T47D (cell line): ENCODE data around the gene CACNA1B.
A peak's percentile ranks its signal among the peaks of the same experiment; 100 is the strongest.

Source experiments
- DNase-seq, 2 experiments: peaks; one replicate each; pipeline versions ENCODE4 v3.0.0 to v3.0.0-alpha.2; 2011 to 2012; ENCODE audit warnings: low read depth in 1 of 2, low spot score in 1 of 2
- JUND ChIP-seq: IDR thresholded peaks from 2 replicates; pipeline ENCODE4 v1.6.1; 2012; ENCODE audit warnings: low read depth
- in situ Hi-C: cut with HindIII; loops from 2 replicates; pipeline ENCODE4 v1.10.0; 2016; ENCODE audit warnings: low sequenced_read_pairs, low pct_unique_long_range_greater_than_20kb

Gene CACNA1B

DNA sequence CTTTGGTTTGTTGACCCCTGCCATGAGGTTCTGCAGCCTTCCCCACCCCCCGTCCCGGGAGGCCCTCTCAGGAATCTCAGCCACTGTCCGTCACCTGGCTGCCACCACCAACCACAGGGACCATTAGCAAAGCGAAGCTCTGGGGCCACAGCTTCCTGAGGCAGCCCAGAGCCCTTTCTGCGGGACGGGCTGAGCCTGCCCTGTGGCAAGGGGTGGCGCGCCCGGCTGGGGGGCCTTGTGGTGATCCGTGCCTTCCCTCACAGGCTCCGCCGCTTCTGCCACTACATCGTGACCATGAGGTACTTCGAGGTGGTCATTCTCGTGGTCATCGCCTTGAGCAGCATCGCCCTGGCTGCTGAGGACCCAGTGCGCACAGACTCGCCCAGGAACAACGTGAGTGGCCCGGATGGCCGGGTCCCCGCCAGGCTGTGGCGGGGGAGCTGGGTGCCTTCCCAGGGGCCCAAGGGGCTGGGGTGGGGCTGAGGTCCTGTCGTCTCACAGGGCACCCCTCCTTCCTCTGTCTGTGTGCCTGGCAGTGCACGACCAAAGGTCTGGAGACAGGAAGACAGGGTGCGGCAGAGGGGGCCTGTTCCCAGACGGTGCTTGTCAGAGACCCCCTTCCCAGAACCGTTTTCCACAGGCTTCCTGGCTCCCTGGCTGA lies 169.2 kb downstream of the CACNA1B start:
- in situ Hi-C loops = no loop called here
- no peak for TF ChIP-seq JUND
- DNase-seq = no peak

DNA sequence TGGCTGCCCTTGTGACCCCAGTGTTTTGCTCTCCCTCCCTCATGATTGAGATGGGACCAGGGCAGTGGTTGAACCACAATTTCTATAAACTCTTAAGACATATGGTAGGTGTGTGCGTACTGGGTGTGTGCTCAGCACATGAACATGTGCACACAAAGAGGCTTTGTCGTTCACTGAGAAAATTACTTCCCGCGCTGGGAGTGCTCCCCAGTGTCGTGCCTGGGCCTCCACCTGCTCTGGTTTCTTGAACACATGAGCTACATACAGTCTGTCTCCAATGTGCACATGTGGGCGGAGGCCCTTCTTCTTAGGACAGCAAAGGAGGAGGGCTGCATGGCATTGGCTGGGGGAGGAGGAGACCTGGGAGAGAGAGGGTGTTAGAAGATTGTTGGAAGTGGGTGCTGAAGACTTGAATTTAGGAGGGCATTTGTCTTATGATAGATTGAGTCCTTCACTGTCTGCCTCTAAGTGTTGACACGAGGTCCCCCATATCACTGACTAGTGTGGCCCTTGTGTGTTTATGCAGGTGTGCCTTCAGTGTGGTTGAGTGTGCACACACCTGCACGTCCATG lies 170.0 kb downstream of the CACNA1B start:
- in situ Hi-C loops = no loop called here

DNA sequence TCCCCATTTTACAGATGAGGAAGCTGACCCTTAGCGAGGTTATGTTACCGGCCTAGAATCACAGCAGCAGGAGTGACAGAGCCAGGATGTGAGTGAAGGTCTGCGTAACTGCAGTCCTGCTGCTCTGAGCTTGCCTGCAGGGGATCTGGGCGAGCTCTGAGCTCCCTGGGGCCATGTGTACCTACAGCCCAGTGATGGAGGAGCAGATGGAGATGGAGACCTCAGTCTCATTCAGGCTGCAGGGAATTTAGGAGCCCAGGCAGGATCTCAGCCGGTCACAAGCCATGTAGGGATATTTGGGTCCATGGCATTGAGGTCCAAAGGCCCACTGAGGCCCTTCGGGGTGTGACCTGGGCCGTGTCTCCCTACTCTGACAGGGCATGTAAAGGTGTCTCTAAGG lies 170.6 kb downstream of the CACNA1B start:
- in situ Hi-C loops = no loop called here
- TF ChIP-seq JUND = no peak
- no peak for DNase-seq

More for the DNA sequence above, 170.0 kb downstream of the CACNA1B start:
- no peak for DNase-seq
- TF ChIP-seq JUND = no peak

DNA sequence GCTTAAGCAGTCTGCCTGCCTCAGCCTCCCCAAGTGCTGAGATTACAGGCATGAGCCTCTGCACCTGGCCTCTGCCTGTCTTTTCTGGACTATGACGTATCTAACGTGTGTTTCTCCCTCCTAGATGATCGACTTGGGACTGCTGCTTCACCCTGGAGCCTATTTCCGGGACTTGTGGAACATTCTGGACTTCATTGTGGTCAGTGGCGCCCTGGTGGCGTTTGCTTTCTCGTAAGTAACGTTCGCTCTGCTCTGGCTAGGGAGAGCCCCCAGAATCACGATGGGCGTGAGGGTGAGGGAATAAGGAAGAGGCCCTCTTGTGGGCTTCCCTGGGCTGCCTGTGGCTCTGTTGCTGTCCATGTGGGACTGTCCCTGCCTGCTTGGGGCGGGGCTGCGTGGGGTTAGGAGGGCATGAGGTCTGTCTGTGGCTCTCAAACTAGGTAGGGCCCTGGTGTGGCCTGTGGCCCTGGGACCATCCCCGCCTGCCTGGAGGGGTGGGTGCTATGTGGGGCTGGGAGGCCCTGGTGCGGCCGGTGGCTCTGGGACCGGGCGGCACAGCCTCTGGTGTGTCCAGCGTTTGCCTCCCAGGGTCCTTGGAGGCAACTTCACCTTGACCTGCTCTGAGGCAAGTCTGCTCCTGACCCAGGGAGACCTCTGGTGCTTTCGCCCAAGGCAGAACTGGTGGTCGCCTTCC lies 171.7 kb downstream of the CACNA1B start:
- no peak for TF ChIP-seq JUND
- DNase-seq = no peak
- in situ Hi-C loops = no loop called here

DNA sequence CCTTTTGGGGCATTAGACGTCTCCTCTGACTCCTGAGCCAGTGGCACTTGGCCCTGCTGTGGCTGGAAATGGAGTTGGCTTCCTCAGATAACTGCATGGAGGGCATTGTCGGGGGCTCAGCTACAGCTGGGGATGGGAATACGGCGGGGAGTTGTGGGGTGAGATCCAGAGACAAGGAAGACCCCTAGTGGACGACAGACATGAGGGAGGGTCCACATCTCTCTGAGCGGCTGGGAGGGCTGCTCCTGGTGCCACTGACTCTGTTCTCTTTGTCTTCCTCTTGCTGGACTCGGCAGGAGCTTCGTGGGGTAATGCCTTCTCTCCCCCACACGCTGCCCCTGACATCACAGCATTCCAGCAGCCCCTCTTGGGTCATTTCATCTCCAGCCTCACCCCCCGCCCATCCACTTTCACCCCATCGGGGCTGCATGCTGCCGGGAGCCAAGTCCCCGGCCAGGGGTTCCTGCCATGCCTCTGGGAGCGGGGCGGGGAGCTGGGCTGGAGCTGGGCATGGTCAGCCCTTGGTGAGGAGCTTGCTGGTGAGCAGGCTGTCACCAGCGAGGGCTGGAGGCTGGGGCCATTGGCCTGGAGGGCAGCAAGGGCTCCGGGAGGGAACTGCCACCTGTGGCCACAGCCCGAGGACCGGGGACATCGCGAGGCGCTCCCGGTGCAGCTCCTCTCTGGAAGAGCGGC lies 172.3 kb downstream of the CACNA1B start:
- no peak for DNase-seq
- TF ChIP-seq JUND = no peak
- in situ Hi-C loops = no loop called here

DNA sequence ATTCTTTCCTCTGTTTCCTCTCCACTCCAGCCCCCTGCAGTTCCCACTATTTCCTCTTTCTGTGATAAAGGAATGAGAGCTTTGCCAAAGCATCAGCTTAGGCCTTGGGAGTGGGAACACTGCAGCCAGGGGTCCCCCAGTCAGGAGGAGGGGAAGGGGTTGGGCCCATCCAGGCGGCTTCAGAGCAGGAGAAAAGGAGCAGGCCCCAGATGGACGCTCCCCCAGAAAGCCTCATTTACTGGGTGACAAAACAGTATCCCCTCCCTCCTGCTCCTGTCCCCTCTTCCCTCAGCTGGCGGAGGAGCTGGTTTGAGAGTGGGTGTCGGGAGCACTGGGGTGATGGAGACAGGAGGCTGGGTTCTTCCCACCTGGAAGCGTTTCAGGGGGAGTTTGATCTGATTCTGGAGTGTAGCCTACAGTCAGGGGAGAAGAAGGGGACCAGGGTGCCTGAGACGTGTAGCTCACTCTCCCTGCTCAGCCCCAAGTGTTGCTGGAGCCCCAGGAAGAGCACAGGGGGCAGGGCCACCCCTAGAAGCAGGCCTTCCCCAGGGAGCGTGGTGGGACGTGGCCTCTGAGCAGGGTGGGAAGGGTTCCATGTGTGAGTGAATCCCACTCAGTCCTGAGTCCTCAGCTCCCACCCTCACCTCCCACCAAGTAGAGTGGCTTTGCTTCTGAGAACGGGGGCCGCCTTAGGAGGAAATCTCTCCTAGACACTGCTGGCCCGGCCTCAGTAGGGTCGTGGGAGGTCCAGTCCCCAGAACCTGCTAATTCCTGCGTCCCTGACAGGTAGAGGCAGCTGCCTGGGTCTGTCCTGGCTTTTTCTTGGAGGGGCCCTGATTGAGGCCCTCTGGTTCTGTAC lies 173.1 kb downstream of the CACNA1B start:
- in situ Hi-C loops = no loop called here
- no peak for TF ChIP-seq JUND
- no peak for DNase-seq

DNA sequence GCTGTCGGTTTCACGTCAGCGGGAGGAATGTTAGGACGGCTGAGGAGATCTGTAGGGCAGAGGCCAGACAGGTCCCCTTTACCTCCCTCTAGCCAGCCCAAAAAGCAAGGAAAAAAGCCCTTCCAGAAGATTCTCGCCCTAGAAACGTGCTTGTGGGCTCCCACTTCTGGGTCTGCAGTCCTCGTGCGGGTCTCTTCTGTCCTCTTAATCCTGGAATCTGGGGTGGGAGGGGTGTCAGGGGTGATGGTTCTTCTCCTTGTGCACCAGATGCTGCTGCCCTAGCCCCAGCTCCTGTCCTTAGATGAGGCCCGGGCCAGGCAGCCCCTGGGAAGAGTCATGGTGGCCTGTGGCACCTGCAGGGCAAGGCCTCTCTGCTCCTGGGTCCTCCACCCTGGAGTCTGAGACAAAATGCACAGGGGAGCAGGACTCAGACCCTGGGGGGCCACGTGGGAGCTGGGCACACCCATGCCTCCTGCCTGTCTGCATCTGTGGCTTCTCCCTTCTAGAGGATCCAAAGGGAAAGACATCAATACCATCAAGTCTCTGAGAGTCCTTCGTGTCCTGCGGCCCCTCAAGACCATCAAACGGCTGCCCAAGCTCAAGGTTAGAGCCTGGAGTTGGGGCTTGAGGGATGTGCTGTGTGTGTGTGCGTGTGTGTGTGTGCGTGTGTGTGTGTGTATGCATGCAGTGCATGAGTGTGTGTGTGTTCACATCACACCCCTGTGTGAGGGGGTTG lies 174.2 kb downstream of the CACNA1B start:
- in situ Hi-C loops = no loop called here
- no peak for DNase-seq
- TF ChIP-seq JUND = no peak

DNA sequence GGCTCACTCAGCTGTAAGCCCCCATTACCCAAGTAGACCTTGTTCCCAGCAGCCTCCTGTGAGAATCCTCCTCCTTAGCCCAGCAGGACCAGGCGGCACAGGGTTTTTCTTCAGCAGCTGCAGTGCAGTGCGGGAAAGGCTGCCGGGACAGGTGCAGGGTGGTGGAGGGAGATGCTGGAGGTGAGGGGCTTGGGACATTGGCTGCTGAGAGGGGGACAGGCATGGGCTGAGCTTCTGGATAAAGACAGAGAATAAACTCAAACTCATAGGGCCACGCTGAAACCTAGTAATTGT lies 174.7 kb downstream of the CACNA1B start:
- no peak for DNase-seq
- in situ Hi-C loops = no loop called here
- no peak for TF ChIP-seq JUND

DNA sequence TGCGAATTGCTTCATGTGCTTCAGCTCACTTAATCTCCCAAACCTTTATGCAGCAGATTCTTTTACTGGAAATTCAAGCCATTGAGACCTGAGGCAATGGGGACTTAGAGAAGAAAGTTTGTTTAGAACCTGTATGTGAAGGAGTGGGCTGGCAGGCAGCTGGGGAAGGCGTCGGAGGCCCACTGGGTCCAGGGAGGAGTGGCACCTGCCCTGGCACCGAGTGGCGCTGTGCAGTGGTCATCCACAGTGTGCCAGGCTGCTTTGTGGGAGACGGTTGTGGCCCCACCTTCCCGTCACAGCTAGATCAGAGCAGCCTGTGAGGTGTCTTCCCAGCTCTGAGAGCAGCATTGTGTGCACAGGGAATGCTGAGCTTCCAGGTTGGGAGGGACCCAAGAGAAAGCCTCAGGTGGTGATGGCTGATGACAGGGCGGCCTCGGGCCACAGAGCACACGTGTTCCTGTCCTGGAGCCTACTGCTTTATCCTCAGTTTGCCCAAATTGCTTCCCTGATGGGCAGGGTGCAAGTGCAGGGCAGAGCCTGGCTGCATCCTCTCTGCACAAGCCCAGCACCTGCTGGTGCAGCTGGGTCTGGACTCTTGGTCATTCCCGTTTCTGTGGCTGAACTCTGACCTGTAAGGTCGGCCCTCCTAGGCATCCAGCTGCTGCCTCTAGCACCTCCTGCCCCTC lies 175.2 kb downstream of the CACNA1B start:
- TF ChIP-seq JUND = no peak
- in situ Hi-C loops = no loop called here
- DNase-seq = no peak

DNA sequence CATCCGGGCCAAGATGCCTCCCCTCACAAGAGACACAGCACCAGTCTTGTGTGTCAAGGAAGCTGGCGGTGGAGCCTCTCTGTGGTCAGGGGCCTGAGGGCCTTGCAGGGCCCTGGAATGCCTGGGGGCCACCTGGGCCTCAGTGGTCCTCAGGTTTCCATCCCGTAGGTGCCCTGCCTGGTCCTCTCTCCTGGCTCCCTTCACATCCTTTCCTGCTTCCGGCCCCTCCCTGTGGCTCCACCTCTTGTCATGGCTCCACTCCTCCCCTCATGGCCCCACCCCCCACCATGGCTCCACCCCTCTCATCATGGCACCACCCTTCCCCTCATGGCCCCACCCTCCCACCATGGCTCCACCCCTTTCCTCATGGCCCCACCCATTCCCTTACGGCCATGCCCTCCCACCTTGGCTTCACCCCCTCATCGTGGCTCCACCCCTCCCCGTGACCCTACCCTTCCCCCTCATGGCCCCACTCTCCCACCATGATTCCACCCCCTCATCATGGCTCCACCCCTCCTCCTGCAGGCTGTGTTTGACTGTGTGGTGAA lies 175.8 kb downstream of the CACNA1B start:
- in situ Hi-C loops = no loop called here
- TF ChIP-seq JUND = no peak
- peak in 1 of 2 experiments; percentile 93 for DNase-seq
